GM18505 (cell line): ENCODE measurements around the gene MAP7D2.

Experiments
- ATAC-seq: cut with Tn5 transposase; IDR thresholded peaks from one replicate; pipeline ENCODE4 v1.9.1; 2021; ENCODE audit not compliant: unreplicated experiment
- POLR2A ChIP-seq: IDR thresholded peaks from 4 replicates; pipeline ENCODE4 v1.6.1; 2011; ENCODE audit warnings: borderline replicate concordance; ENCODE audit not compliant: insufficient read depth, insufficient read length; ENCODE audit errors: extremely low read depth

MAP7D2 gene

DNA sequence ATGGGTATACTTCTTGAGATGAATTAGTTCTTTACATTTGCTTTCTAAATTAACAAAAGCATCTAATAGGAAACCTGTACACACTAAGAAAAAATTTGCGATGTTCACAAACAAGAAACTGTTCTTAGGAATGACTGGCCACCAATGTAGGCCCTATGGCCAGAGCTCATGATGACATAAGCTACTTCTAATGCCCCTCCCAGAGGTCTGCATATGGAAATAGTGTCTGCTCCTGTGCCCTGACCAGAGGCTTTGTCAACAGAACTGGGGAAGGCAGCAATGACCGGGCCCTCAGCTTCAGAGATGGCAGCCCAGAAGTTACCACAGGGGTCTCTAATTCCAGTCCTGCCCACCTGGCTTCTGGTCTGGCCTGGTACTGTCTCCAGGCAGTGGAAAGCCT, 110.8 kb downstream of the MAP7D2 start:
- TF ChIP-seq POLR2A, result no peak
- no peak for ATAC-seq

DNA sequence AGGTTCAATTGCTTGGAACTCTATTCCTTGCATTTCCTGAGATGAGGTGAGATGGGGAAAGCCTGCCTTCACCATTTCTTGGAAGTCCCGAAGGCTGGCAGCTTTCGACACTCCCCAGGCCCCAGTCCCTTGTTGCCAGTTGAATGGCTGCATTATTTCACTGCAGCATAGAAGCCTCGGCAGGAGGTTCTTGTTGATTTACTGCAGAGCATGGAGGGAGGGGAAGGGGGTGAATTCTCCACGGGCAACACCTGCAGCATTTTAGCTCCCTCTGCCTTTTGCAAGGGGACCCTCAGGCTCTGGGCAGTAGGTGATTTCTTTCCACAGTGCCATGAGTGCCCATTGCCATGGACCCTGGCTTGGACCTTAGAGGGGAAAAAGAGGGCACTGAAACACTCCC, 115.1 kb downstream of the MAP7D2 start:
- TF ChIP-seq POLR2A, result no peak

DNA sequence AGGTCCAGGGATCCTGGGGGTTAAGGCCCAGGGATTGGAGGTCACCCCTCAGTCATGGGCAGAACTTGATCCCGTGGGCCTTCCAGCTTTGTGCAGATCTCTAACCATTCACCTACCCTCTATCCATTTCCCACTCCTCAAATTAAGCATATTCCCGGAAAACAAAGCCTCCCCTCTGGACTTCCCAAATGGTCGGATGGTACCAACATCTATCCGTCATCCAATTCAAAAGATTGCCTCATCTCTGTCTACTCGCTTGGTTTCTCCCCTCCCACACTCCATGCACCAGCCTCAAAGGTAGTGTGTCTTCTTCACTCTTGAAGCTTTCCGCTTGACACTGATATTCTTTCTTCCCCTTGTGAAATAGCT, 125.4 kb downstream of the MAP7D2 start:
- no peak for ATAC-seq

More for the DNA sequence above, 115.1 kb downstream of the MAP7D2 start:
- no peak for ATAC-seq

DNA sequence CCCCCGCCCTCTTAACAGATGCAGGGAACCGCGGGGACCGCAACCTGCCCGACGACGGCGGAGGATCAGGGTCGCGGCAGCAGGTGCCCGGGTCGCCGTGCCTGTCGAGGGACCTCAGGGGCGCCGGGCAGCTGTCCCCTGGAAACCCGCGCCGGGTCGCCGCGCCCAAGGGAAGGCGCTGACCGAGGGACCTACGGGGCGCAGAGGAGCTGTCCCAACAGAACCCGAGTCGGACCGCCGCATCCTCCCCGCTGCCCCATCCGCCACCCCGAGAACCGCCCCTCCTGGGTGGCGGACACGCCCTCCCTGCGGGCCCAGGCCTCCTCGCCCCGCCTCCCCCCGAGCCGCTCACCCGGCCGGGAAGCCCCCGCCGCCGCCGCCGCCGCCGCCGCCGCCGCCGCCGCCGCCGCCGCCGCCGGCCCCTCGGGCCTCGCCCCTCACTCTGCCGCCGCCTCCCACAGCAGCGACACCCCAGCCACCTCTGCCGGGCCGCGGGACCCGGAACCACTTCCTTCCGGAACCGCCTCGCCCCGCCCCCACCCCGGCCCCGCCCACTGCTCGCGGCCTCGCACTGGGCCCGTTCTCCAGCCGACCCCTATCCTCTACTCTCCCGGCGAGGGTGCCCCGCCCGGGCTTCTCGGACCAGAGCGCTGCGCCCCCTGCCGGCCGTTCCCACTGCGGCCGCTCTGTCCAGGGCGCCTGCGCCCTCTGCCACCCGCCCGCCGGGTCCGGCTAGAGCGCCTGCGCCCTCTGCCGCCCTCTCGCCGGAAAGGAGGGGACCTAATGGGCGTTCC, 126.0 kb downstream of the MAP7D2 start, which contains the start of gene BCLAF3:
BCLAF3 (minus strand) TSS at position 506 of the 794 bp plus-strand sequence. CDS start 20,797 bp downstream, outside the sequence.
- ATAC-seq, result peak; percentile 94
- TF ChIP-seq POLR2A, result no peak

More for the DNA sequence above, 125.4 kb downstream of the MAP7D2 start:
- no peak for TF ChIP-seq POLR2A

DNA sequence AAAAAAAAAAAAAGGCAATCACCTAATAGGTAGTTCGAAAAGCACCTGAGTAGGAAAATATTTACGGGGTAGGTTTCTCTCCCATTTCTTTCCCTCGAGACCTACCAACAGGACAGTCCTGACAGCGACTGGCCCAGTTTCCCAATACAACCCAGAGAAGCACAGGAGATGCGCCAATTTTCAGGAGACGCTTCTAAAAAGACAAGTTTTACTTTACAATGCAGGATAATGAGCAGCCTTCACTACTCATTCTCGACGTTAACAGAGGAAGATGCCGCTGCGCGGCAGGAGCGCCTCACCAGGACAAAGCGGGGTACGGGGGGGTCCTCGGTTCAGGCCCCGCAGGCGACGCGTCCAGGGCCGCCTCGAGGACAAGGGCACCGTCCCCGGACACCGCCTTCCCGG, 126.6 kb downstream of the MAP7D2 start:
- TF ChIP-seq POLR2A, result no peak
- peak; percentile 9 for ATAC-seq

DNA sequence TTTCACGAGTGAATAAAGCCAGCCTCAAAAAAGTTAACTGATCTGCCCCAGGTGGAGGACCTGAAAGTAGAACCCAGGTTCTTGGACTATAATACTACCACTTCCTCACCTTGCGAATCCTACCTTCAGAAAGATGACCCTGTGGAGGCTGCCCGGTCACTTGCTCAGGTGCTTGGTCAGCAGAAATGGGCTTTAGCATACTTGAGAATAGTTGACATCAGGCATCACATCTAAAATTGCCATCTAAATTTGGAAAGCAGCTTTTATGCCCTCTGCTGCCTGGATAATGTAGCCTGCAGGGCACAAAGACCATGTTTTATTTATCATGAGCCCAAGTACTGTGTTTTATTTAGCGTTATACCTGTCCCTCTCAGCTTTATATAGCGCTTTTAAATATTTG, 128.9 kb downstream of the MAP7D2 start:
- no peak for TF ChIP-seq POLR2A

DNA sequence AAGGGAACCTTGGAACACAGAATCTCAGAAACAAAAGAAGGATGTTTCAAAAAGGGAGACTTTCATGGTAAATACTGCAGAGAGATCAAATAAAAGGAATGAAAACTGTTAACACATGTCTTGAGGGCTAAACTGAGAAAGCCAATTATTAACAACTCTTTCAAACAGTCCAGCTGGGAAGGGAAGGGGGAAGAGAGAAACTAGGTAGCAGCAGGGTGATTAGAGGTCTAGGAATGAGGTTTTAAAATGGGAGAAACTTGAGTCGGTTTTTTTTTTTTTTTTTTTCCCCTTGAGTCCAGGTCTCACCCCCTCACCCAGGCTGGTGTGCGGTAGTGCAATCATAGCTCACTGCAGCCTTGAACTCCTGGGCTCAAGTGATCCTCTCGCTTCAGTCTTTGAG, 130.2 kb downstream of the MAP7D2 start:
- ATAC-seq, result no peak
- TF ChIP-seq POLR2A, result no peak

More for the DNA sequence above, 128.9 kb downstream of the MAP7D2 start:
- no peak for ATAC-seq

DNA sequence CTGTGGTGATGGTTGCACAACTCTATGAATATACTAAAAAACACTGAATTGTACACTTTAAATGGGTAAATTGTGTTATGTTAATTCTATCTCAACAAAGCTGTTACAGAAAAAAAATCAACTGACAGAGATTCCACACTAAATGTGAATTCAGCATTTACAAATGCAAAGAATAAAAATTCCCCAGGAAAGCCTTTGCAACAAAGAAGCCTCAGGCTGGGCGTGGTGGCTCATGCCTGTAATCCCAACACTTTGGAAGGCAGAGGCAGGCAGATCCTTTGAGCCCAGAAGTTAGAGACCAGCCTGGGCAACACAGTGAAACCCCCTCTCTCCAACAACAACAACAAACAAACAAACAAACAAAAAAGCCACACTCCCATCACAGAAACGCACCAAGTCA, 134.8 kb downstream of the MAP7D2 start:
- TF ChIP-seq POLR2A, result no peak
- ATAC-seq, result no peak

DNA sequence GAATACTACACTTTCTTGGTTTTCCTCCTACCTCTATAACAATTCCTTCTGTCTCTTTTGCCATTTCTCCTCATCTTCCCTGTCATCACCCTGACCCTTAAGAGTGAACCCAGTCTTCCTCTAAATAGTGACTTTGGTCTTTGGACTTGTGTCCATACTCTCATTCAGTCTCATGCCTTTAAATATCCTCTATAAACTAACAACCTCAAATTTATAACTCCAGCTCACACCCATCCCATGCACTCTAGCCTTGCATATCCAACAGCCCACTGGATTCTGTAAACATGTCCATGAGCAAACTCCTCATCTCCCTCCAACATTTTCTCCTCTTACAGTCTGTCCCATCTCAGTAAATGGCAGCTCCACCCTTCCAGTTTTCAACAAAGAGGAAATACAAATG, 140.9 kb downstream of the MAP7D2 start:
- TF ChIP-seq POLR2A, result no peak
- ATAC-seq, result no peak

DNA sequence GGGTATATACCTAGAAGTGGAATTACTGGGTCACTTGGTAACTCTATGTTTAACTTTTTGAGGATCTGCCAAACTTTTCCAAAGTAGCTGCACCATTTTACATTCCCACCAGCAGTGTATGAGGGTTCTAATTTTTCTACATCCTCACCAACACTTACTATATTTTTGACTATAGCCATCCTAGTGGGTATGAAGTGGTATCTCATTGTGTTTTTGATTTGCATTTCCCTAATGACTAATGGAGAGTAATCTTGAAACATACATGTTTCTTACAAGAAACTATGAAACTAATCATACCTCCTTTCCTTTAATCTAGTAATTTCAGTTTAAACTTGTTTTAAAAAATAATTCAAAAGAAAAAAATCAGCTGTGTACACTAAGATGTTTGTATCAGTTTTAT, 143.7 kb downstream of the MAP7D2 start:
- TF ChIP-seq POLR2A, result no peak
- ATAC-seq, result no peak

DNA sequence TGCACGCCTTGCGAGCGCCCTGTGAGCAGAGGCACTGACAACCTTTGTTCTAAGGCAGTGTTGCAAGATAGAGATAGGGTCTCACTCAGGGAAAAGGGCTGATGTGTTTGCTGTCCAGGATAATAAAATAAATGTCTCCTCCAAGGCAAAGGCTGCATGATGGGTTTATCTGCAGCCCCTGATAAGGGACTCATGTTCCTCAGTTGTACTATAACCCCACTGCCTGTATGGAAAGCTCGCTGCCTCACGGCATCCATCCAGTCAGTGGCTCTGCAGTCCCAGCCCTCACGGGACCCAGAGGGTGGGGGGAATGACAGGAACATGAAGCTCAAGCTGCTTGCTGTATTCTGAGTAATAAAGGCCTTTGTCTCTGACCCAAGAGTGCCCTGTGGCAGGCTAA, 148.4 kb downstream of the MAP7D2 start:
- no peak for ATAC-seq
- no peak for TF ChIP-seq POLR2A

DNA sequence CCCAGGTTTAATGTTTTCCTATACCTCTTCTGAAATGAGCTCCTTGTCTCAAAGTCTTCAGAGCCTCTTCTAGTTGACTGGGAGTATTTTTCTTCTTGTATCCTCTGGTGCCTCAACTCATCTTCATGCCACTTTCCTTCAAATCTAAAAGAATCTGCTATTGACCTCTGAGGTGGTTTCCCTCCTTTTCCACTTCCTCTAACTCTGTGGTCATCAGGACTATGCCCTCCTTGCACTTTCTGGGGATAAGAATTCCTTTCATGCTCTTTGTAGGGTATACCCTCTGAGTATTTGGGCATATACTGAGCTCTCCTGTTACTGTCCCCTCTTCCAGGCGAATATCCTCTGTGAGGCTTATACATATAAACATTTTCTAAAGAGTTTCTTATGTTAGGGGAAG, 150.7 kb downstream of the MAP7D2 start:
- TF ChIP-seq POLR2A, result no peak
- no peak for ATAC-seq

DNA sequence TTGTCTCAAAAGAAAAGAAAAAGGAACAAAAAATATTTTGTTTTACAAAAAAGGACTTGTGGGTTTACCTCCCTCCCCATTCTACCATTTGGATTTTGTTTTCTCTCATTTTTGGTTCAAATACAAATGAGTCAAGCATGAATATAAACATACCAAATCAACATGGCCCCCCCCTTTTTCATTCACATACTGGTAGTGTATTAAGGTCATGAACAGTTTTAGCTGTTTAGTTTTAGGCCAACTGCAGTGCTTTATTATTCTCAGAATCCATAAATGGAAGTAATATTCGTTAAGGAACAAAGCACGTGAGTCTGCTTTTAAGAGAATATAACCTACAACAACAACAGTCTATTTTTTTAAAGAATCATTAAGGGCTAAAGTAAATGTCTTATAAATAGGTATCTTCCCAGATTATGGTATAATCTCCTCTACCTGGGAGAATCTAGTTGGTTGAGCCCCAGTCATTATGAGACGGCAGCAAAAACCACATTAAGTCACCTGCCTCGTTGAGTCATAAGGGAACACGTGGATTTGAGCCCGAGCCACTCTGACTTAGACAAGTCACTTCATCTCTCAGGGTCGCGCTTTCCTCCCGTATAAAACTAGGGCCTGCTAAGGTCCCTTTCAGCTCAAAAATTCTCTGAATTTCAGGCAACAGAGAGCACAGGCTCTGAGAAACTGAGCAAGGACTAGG, 152.5 kb downstream of the MAP7D2 start:
- ATAC-seq, result peak; percentile 69
- TF ChIP-seq POLR2A, result no peak

DNA sequence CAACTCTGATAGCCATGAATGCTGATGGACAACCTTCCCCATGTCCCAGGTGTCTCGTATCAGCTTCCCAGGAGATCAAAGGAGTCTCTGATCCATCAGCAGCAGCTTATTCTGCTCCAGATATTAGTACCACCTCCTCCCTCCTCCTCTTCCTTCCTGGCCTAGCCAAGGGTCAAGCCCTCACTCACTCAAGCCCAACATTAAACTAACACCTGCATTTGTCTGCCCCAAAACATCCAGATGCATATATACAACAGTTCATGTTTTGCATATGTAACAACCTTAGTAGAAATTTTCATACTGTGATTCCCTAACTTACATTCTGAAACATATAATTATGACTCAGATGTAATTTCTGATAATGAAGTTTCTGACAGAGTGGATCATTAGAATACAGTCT, 155.8 kb downstream of the MAP7D2 start:
- ATAC-seq, result no peak

More for the DNA sequence above, 155.8 kb downstream of the MAP7D2 start:
- TF ChIP-seq POLR2A, result no peak
